ENCODE measurements around the gene TRABD2B.

TRABD2B gene

DNA sequence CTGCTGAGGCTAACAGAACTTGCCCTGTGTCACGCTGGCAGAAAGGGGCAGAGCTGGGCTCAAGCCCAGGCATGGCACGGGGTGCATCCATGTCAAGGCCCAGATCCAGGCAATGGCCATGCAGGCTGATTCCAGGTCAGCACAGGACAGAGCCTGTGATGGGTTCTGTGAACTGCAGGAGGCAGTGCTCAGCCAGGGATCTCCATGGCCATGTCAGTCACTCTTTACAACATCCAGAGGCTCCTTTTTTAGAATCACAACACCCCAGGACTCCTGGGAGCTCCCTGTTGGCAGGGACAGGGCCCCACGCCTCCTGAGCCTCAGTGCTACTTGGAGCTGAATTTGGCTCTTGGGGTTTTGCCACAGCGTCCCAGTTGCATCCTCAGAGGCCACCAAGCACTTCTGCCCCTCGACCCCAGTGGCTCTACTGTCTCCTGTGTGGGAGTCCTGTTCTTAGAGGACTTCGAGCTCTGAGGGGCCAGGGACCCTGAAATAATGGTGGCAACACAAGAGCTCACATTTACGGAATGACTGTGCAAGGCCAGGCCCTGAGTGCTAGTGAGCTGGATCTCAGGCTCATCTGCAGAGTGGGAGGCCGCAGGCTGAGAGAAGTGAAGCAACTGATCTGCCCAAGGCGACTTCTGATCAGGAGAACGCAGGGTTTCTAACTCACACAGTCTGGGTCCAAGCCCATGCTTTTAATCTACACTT, 211.5 kb downstream of the TRABD2B start:
- DNase-seq (ENCODE audit: low spot score): no peak
- TF ChIP-seq, protein P1, sequence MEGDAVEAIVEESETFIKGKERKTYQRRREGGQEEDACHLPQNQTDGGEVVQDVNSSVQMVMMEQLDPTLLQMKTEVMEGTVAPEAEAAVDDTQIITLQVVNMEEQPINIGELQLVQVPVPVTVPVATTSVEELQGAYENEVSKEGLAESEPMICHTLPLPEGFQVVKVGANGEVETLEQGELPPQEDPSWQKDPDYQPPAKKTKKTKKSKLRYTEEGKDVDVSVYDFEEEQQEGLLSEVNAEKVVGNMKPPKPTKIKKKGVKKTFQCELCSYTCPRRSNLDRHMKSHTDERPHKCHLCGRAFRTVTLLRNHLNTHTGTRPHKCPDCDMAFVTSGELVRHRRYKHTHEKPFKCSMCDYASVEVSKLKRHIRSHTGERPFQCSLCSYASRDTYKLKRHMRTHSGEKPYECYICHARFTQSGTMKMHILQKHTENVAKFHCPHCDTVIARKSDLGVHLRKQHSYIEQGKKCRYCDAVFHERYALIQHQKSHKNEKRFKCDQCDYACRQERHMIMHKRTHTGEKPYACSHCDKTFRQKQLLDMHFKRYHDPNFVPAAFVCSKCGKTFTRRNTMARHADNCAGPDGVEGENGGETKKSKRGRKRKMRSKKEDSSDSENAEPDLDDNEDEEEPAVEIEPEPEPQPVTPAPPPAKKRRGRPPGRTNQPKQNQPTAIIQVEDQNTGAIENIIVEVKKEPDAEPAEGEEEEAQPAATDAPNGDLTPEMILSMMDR (IDR thresholded peaks at IDR 0.05; ENCODE audit: extremely low read depth, missing control alignments): no peak

DNA sequence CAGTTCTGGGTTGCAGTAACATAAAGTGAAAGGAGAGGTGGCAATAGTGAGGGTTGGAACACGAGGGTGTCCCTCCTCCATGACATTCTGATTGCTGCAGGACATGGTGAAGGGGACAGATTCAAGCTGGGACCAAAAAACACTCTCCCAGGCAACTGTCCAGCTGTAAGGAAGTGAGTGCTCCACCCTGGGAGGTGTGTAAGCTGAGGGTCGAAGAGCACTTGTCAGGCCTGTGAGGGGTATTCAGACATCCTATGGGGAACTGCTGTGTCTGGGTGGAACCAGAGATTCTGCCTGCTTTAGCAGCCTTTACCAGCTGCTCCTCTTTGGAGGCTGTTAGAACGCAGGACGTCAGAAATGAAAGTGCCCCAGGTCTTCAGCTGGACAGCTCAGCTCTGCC, 212.1 kb downstream of the TRABD2B start:
- TF ChIP-seq, protein P1 (IDR thresholded peaks at IDR 0.05; ENCODE audit: extremely low read depth, missing control alignments): no peak
- no peak for DNase-seq (ENCODE audit: low spot score)

DNA sequence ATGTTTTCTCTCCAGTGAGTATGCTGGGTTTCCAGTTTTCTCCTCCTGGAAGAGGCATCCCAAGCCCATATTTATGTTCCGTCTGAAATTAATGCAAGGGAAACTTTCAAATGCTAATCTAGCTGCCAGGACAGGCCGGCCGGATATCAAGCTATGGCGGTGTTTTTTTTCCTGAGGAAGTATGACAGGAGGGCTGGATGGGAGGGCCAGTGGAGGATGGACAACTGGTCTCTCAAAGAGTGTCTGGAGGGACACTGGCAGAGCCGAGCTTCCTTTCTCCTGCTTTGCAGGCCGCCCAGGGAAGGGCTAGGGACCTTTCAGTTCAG, 212.7 kb downstream of the TRABD2B start:
- DNase-seq (ENCODE audit: low spot score): no peak

DNA sequence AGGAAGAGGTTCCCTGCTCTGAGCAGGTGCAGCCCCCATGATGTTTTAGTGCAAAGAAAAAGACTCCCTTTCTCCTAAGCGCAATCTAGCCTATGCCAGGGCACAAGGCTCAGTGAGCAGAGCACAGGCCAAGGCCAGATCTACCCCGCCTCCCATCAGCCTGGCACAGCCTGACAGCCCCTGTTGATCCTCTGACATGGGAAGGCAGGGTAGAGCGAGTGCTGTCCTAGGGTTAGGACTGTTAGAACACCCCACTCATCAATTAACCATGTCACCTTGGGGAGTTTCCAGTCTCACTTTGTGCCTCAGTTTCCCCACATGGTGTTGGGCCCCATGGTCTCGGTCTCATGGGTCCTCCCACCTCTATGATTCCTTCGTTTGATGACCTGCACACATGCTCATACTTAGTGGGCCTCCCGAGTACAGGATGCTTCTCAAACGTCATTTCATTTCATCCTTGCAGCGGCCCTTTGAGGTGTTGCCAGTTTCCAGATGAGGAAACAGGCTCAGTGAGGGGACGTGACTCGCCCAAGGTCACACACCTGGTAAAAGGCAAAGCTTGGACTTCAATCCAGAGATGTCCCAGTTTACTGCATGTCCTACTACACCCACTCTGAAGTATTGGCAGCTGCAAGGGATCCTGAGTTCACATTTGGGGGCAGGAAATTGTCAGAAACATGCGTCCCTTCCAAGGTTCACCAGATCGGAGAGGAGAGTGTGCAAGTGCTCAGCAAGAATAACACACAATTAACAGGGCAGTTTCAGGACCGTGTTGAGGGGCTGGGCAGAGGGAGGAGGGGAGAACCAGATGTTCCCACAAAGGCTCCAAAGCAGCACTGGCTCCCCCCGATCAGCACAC, 213.3 kb downstream of the TRABD2B start:
- no peak for DNase-seq (ENCODE audit: low spot score)
- TF ChIP-seq, protein P1 (IDR thresholded peaks at IDR 0.05; ENCODE audit: extremely low read depth, missing control alignments): no peak

More for the DNA sequence above, 212.7 kb downstream of the TRABD2B start:
- TF ChIP-seq, protein P1 (IDR thresholded peaks at IDR 0.05; ENCODE audit: extremely low read depth, missing control alignments): no peak

DNA sequence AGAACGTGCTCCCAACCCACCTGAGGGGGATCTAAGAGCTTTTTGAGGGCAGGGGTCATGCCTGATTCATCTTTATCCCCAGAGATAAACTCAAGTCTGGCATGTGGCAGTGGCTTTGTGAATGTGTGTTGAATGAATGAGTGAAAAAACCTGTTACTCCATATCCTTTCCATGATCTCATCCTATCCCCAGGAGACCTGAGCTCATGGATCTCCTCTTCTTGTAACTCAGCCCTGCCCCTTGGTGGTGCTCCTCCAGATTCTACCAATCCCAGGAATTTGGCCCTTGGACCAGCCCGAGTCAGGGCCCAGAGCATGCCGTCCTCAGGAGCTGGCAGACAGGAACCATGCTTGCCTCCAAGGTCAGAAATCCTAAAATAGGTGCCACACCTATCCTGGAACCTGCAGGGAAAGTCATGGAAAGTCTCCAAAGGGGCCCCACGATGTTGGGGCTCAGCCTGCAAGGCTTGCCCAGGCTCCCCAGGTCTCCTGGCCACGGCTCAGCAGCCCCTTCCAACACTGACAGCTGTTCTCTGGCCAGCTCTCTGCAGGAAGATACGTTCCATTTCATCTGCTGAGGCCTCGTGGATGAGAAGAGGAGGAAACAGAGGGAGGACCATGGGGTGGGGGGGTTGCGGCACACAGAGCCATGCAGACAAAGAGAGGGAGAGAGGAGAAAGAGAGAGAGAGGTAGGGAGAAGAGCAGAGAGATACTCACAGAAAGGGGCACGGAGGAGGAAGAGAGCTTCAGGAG, 214.6 kb downstream of the TRABD2B start:
- no peak for DNase-seq (ENCODE audit: low spot score)
- TF ChIP-seq, protein P1 (IDR thresholded peaks at IDR 0.05; ENCODE audit: extremely low read depth, missing control alignments): no peak

DNA sequence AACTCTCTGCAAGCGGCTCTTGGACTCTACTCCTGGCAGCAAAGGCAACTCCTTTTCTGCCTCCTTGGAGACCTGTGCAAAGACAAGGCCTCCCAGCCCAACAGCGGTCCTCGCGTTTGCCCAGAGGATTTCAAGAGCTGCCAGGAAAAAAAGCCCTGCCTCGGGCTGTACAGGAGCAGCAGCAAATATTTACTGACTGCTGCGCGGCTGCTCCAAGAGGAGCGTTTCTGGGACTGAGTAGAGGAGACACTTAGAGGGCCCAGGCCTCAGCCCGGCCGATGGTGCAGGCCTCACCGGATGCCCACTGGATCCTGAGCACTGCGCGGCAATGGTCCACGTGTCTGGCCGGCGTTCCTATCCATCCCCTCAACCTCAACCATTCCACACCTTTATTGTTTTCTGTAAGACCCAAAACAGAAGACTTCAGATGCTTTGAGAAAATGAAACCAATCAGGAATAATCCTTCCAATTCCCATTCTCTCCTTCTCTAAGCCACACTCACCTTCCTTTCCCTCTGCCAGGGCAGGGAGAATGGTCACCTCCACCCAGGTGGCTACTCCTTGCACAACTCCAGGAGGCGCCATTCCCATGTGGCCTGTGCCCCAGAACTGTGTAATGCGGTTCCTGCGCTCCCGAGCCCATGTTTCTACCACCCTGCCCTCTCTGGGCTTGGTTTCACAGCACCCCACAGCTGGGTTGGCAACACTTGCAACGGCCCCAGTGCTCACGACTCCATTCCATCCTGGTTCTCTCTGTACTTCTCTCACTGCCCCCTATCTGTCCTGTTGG, 215.8 kb downstream of the TRABD2B start:
- TF ChIP-seq, protein P1 (IDR thresholded peaks at IDR 0.05; ENCODE audit: extremely low read depth, missing control alignments): no peak
- no peak for DNase-seq (ENCODE audit: low spot score)

Data from GM20000 (cell line).